ENCODE results near the gene JARID2.
"Not testable (repeated sequence)": the region's sequence is repeated elsewhere in the genome, so short reads cannot be mapped to it uniquely, and the experiment has no call there.

GRCh38 chr6:15323611-15324010 is 77.7 kb downstream of the JARID2 start:
- not testable (repeated sequence) for TF ChIP-seq PRDM15 (CRISPR knock-in tag; IDR thresholded peaks at IDR 0.05); E2F4 (CRISPR knock-in tag; IDR thresholded peaks at IDR 0.05; ENCODE audit: borderline replicate concordance, low read depth); CTCF (IDR thresholded peaks at IDR 0.05); NFYB (CRISPR knock-in tag; conservative IDR thresholded peaks at IDR 0.05; ENCODE audit: low read depth); TEAD4 (CRISPR knock-in tag; IDR thresholded peaks at IDR 0.05); ELF4 (CRISPR knock-in tag; IDR thresholded peaks at IDR 0.05; ENCODE audit: low read depth); PREB (CRISPR knock-in tag; IDR thresholded peaks at IDR 0.05; ENCODE audit: borderline replicate concordance); ZSCAN18 (CRISPR knock-in tag; IDR thresholded peaks at IDR 0.05); ATF3 (CRISPR knock-in tag; conservative IDR thresholded peaks at IDR 0.05); CREM (CRISPR knock-in tag; IDR thresholded peaks at IDR 0.05); SMAD4 (CRISPR knock-in tag; IDR thresholded peaks at IDR 0.05); MAX (CRISPR knock-in tag; IDR thresholded peaks at IDR 0.05)

Data from WTC11 (cell line).